HFF-Myc (cell line): ENCODE data around the gene SEPTIN8.

Source experiments
- DNase-seq: peaks from one replicate; pipeline ENCODE4 v3.0.0-alpha.2; 2011; ENCODE audit warnings: low read depth; ENCODE audit errors: extremely low read depth
- H3K4me3 ChIP-seq: replicated peaks from 2 replicates; pipeline ENCODE4 v1.5.1; 2011; ENCODE audit warnings: low read depth, mild to moderate bottlenecking, control low read depth, low read length
- TF ChIP-seq, protein P1 (sequence below): IDR thresholded peaks from 2 replicates; pipeline ENCODE4 v1.5.1; 2012; ENCODE audit warnings: mild to moderate bottlenecking, low read depth, low read length, control low read depth; ENCODE audit errors: missing control alignments

Gene SEPTIN8

DNA sequence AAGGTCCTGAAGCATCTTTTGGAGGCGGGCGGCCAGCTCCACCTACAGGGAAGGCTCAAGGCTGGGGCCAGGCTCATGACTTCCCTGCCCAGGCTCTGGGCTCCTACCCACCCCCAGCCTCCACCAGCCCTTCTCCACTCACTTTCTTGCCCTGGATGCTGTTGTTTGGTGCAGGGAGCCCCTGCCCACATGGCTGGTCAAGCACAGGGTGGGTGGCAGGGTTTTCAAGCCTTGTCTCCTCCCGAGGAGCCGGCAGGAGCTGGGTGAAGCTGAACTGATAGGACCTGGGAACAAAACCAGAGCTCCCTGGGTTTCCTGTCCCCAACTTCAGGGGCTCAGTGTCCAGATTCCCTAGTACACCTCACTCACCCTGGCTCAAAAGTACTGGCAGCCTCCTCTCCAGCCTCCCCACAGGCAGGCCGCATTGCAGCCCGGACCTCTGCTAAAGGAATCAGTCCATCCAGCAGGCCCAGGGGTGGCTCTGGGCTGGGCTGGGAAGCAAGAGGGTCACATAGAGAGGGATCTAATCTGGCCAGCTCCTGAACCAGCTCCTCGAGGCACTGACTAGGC is 46.5 kb upstream of the SEPTIN8 start:
- TF ChIP-seq, protein P1, sequence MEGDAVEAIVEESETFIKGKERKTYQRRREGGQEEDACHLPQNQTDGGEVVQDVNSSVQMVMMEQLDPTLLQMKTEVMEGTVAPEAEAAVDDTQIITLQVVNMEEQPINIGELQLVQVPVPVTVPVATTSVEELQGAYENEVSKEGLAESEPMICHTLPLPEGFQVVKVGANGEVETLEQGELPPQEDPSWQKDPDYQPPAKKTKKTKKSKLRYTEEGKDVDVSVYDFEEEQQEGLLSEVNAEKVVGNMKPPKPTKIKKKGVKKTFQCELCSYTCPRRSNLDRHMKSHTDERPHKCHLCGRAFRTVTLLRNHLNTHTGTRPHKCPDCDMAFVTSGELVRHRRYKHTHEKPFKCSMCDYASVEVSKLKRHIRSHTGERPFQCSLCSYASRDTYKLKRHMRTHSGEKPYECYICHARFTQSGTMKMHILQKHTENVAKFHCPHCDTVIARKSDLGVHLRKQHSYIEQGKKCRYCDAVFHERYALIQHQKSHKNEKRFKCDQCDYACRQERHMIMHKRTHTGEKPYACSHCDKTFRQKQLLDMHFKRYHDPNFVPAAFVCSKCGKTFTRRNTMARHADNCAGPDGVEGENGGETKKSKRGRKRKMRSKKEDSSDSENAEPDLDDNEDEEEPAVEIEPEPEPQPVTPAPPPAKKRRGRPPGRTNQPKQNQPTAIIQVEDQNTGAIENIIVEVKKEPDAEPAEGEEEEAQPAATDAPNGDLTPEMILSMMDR: no peak
- DNase-seq: no peak
- no peak overlapping the region for H3K4me3 ChIP-seq

- no peak for DNase-seq
- TF ChIP-seq, protein P1: no peak
- H3K4me3 ChIP-seq: no peak overlapping the region
Observed at GRCh38 chr5:132822650-132823480, 45.8 kb upstream of the SEPTIN8 start.

DNA sequence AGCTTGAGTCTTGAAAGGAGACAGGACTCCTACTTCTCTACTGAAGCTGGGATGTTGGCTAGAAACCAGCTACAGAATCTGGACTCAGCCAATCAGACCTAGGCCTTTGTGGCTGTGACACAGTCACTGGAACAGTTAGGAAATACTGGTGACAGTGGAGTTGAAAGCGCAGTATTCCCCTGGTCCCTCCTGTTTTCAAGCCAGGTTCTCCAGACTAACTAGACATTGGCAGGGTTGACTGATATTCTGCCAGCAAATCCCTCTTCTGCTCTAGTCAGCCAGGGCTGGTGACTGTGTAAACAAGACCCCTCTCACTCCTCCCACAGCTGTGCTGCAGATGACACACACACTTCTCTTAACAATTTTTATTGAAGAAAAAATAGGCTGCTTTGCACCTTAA is 44.8 kb upstream of the SEPTIN8 start:
- TF ChIP-seq, protein P1: no peak
- DNase-seq: no peak
- no peak overlapping the region for H3K4me3 ChIP-seq

DNA sequence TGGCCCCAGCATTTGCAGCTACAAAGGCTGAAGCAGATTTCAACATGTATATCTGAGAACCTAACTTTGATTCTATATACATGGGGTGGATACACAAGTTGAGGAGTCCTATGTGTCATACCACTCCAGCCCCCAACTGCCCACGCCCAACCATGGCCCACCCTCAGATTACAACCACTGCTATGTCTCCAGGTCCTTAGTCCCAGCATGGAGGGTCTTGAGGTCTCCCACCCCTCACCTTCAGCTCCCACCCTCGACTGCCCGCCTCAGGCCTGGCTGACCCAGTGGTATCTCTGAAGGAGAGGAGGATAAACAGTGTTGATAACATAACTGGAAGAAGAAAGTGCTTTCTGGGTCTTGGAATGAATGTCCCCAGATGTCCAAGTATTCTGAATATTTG is 44.3 kb upstream of the SEPTIN8 start:
- no peak overlapping the region for H3K4me3 ChIP-seq
- no peak for DNase-seq
- TF ChIP-seq, protein P1: no peak

DNA sequence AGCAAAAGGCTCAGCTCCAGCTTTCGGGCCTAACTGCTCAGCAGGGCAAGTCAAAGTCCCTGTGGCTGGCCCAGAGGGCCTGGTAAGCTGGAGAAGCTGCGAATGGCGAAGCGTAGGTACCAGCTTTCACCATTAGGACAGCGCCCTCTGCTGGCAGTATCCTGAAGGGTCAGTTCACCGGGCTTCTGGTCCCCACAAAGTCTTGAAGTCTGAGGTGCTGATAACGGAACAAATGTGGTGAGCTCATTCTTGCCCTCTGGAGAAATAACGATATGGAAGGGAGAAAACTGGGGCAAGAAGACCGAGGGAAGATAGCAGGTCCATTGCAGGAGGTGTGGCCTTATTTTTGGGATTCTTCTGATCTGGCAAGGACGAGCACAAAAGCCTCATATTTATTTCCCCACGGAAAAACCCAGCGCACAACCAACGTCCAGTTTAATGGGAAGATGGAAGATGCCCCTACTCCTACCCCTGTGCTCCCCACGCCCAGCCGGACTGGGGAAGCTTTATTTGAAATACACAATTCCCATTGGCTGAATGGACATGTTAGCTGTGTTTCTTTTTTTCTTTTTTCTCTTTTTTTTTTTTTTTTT is 43.2 kb upstream of the SEPTIN8 start:
- TF ChIP-seq, protein P1: peak; percentile 88
- no peak overlapping the region for H3K4me3 ChIP-seq
- peak; percentile 72 for DNase-seq

DNA sequence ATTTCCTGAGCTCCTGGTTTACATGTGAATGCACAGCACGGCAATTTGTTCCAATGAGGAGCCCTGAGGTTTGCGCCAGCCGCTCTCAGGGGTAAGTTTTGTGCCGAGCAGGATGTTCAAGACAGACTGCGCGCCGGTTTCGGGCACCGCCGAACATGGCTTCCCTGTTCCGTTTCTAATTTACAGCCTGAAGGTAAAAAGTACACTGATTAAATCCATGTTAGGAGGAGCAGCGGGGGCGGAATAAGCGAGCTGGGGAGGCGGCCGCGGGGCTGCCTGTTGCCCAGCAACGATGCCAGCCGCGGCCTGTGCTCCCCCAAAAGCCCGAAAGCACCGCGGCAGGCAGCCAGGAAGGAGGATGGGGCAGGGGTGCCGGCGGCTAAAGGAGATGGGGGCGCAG is 42.4 kb upstream of the SEPTIN8 start:
- no peak overlapping the region for H3K4me3 ChIP-seq
- TF ChIP-seq, protein P1: no peak
- no peak for DNase-seq
